ENCODE results near the gene FAM149B1.

Gene FAM149B1

DNA sequence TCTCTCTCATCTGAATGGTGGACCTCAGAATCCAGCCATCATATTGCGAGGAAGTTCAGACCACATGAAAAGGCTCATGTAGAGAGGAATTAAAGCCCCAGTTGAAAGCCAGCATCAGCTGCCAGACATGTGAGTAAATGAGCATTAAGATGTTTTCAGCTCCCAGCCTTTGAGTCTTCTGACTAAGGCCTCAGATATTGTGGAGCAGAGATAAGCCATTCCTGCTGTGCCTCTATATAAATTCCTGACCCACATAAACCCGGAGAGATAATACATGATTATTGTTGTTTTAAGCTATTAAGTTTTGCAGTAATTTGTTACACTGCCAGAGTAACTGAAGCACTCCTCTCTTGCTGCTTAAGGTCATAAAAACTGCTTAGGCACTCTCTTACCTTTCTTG lies 14.6 kb downstream of the FAM149B1 start:
- DNase-seq = no peak
- Histone ChIP-seq H3K36me3 (no peaks in the 10 kb centered on the region), H3K9me3 (no peaks in the 10 kb centered on the region), H3K4me1 (no peaks in the 10 kb centered on the region), H3K27me3 (no peaks in the 10 kb centered on the region), H3K4me3 (ENCODE audit: low read depth, low read length) (no peak overlapping the region)
- TF ChIP-seq, protein P1, sequence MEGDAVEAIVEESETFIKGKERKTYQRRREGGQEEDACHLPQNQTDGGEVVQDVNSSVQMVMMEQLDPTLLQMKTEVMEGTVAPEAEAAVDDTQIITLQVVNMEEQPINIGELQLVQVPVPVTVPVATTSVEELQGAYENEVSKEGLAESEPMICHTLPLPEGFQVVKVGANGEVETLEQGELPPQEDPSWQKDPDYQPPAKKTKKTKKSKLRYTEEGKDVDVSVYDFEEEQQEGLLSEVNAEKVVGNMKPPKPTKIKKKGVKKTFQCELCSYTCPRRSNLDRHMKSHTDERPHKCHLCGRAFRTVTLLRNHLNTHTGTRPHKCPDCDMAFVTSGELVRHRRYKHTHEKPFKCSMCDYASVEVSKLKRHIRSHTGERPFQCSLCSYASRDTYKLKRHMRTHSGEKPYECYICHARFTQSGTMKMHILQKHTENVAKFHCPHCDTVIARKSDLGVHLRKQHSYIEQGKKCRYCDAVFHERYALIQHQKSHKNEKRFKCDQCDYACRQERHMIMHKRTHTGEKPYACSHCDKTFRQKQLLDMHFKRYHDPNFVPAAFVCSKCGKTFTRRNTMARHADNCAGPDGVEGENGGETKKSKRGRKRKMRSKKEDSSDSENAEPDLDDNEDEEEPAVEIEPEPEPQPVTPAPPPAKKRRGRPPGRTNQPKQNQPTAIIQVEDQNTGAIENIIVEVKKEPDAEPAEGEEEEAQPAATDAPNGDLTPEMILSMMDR (IDR thresholded peaks at IDR 0.05; ENCODE audit: low read depth, low read length) = no peak

DNA sequence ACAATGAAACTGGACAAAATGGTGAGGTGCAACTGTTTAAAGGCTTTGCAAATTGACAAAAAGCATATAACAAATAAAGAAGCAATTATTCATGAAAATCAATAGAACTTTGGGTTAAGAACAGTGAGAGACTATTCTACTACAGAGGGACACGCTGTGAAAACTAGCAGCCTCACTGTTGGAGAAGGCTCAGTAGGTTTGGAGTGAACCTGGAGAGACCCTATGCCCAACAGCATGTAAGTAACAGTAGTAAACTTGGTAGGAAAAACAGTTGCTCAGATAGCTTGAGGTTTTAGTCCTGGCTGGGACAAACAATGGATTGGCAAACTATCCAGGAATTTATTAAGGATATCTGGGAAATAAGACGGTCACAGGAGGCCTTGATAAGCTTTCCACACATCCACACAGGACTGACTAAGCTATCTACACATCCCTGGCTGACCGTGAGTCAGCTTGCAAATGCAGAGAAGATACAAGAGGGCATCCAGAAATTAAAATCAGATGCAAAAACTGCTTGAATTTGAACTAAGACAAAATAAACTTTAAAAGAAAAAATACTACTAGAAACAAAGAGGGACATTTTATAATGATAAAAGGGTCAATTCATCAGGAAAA lies 15.9 kb downstream of the FAM149B1 start:
- Histone ChIP-seq H3K9me3 (no peaks in the 10 kb centered on the region), H3K4me3 (ENCODE audit: low read depth, low read length) (no peak overlapping the region), H3K27me3 (no peaks in the 10 kb centered on the region), H3K36me3 (no peaks in the 10 kb centered on the region), H3K4me1 (no peaks in the 10 kb centered on the region)
- TF ChIP-seq, protein P1 (IDR thresholded peaks at IDR 0.05; ENCODE audit: low read depth, low read length) = no peak
- DNase-seq = no peak

DNA sequence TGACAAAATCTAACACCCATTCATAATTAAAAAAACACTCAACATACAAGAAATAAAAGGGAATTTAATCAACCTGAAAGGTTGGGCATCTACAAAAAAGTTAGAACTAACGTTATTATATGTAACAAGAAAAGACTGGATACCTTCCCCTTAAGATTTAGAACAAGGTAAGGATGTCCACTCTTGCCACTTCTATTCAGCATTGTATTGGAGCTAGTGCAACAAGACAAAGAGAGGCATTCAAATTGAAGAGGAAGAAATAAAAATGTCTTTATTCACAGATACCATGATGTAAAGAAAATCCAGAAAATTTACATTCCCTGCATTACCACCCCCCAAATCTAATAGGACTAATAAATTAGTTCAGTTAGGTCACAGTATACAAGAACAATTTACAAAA lies 18.3 kb downstream of the FAM149B1 start:
- TF ChIP-seq, protein P1 (IDR thresholded peaks at IDR 0.05; ENCODE audit: low read depth, low read length) = no peak
- Histone ChIP-seq H3K4me1 (no peaks in the 10 kb centered on the region), H3K4me3 (ENCODE audit: low read depth, low read length) (no peak overlapping the region), H3K27me3 (no peaks in the 10 kb centered on the region), H3K9me3 (no peaks in the 10 kb centered on the region), H3K36me3 (no peaks in the 10 kb centered on the region)
- DNase-seq = no peak

DNA sequence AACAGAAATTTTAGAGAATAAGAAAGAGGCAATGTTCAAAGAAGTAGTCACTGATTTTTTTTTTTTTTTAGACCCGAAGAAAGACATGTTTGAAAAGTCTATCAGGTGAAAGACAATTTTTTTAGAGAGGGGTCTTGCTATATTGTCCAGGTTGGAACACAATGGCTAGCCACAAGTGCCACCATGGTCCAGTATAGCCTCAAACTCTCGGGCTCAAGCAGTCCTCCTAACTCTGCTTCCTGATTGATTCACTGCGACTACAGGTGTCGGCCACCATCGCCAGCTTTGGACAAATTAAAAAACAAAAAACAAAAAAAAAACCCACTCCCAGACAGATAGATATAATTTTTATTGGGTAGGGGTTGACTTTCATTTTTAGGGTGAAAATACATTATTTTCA lies 22.3 kb downstream of the FAM149B1 start:
- Histone ChIP-seq H3K36me3 (no peaks in the 10 kb centered on the region), H3K9me3 (no peaks in the 10 kb centered on the region), H3K4me3 (ENCODE audit: low read depth, low read length) (no peak overlapping the region), H3K4me1 (no peaks in the 10 kb centered on the region), H3K27me3 (no peaks in the 10 kb centered on the region)
- TF ChIP-seq, protein P1 (IDR thresholded peaks at IDR 0.05; ENCODE audit: low read depth, low read length) = no peak
- no peak for DNase-seq

DNA sequence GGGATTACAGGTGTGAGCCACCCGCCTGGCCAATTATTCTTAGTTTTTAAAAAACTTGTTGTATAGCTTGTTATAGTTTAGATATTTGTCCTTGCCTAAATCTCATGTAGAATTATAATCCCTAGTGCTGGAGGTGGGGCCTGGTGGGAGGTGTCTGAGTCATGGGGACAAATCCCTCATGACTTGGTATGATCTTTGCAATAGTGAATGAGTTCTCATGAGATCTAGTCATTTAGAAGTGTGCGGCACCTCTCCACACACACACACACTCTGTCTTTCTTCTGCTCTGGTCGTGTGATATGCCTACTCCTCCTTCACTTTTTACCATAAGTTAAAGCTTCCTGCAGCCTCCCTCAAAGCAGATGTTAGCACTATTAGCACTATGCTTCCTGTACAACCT lies 37.2 kb downstream of the FAM149B1 start:
- H3K36me3 ChIP-seq = no peaks in the 10 kb centered on the region
- no peak overlapping the region for H3K4me3 ChIP-seq (ENCODE audit: low read depth, low read length)
- TF ChIP-seq, protein P1 (IDR thresholded peaks at IDR 0.05; ENCODE audit: low read depth, low read length) = no peak
- H3K27me3 ChIP-seq = no peaks in the 10 kb centered on the region
- no peaks in the 10 kb centered on the region for H3K4me1 ChIP-seq
- no peak for DNase-seq
- no peaks in the 10 kb centered on the region for H3K9me3 ChIP-seq

DNA sequence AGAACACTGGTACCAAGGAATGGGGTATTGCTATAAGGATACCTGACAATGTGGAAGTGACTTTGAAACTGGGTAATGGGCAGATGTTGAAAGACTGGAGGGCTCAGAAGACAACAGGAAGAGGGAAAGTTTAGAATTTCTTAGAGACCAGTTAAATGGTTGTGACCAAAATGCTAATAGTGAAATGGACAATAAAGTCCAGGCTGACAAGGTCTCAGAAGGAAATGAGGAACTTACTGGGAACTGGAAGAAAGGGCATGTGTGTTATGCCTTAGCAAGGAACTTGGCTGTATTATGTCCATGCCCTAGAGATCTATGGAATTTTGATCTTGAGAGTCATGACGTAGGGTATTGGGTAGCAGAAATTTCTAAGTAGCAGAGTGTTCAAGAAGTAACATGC lies 38.0 kb downstream of the FAM149B1 start:
- H3K4me1 ChIP-seq = no peaks in the 10 kb centered on the region
- DNase-seq = no peak
- no peak overlapping the region for H3K4me3 ChIP-seq (ENCODE audit: low read depth, low read length)
- H3K9me3 ChIP-seq = no peaks in the 10 kb centered on the region
- H3K36me3 ChIP-seq = no peaks in the 10 kb centered on the region
- TF ChIP-seq, protein P1 (IDR thresholded peaks at IDR 0.05; ENCODE audit: low read depth, low read length) = no peak
- H3K27me3 ChIP-seq = no peaks in the 10 kb centered on the region
